Coronary artery (tissue), 2 donors: ENCODE results near the gene STAG1.
A peak's percentile ranks its signal among the peaks of the same experiment; 100 is the strongest.
"Not testable (repeated sequence)": the region's sequence is repeated elsewhere in the genome, so short reads cannot be mapped to it uniquely, and the experiment has no call there.

ENCODE experiments used
- DNase-seq: peaks from one replicate; pipeline ENCODE4 v3.0.0-alpha.2; 2017; ENCODE audit warnings: low spot score
- H3K27ac ChIP-seq, 2 donors: fragments of 200-600 bp; sonication (generic); one replicate each; pipeline ENCODE4 v1.5.1; 2016 to 2019
- H3K4me3 ChIP-seq: fragments of 200-600 bp; sonication (generic); 2 replicates; pipeline ENCODE4 v1.5.1; 2016; ENCODE audit warnings: mild to moderate bottlenecking, moderate library complexity
- TF ChIP-seq, protein P1 (sequence below): fragments of 200-600 bp; sonication (generic); IDR thresholded peaks from one replicate; pipeline ENCODE4 v1.5.1; 2019; ENCODE audit warnings: antibody characterized with exemption

The STAG1 gene

DNA sequence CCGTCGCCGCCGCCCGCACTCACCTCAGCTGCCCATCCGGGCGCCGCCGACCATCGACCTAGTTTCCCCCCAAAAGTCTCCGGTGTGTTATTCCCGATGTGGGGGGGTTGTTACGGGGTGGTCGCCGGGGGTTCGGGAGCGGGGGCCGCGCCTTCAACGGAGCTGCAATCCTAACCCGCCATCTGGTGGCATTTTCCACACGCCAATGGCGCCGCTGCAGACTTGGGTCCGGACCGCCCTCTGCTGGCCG lies at the start of gene STAG1:
TSS of gene STAG1 (minus strand) at position 207 of the 250 bp plus-strand sequence. CDS start 121,480 bp downstream, outside the sequence.
- peak within 1 kb of the TSS; percentile 99 to 100 for H3K27ac ChIP-seq
- peak within 1 kb of the TSS; percentile 97 for H3K4me3 ChIP-seq
- no peak for DNase-seq
- TF ChIP-seq, protein P1, sequence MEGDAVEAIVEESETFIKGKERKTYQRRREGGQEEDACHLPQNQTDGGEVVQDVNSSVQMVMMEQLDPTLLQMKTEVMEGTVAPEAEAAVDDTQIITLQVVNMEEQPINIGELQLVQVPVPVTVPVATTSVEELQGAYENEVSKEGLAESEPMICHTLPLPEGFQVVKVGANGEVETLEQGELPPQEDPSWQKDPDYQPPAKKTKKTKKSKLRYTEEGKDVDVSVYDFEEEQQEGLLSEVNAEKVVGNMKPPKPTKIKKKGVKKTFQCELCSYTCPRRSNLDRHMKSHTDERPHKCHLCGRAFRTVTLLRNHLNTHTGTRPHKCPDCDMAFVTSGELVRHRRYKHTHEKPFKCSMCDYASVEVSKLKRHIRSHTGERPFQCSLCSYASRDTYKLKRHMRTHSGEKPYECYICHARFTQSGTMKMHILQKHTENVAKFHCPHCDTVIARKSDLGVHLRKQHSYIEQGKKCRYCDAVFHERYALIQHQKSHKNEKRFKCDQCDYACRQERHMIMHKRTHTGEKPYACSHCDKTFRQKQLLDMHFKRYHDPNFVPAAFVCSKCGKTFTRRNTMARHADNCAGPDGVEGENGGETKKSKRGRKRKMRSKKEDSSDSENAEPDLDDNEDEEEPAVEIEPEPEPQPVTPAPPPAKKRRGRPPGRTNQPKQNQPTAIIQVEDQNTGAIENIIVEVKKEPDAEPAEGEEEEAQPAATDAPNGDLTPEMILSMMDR, result peak; percentile 95

DNA sequence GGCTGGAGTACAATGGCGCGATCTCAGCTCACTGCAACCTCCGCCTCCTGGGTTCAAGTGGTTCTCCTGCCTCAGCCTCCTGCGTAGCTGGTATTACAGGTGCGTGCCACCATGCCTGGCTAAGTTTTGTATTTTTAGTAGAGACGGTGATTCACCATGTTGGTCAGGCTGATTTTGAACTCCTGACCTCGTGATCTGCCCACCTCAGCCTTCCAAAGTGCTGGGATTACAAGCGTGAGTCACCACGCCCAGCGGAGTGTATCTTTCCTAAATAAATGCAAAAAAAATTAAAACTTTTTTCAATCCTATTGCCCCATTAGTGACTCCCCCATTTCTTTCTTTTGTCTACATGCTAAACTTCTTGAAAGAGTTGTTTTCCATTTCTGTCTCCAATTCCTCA lies 49.0 kb upstream of the STAG1 start:
- not testable (repeated sequence) for H3K4me3 ChIP-seq, DNase-seq, H3K27ac ChIP-seq

- no peak for DNase-seq
- TF ChIP-seq, protein P1, result no peak
Observed at GRCh38 chr3:136792556-136793330, 40.6 kb upstream of the STAG1 start.

GRCh38 chr3:136790786-136791185 lies 38.6 kb upstream of the STAG1 start:
- DNase-seq, result no peak
- TF ChIP-seq, protein P1, result no peak
- Histone ChIP-seq H3K4me3 (no peak overlapping the region), H3K27ac (no peak overlapping the region)

More at GRCh38 chr3:136792556-136793330, 40.6 kb upstream of the STAG1 start:
- Histone ChIP-seq H3K27ac (no peak overlapping the region), H3K4me3 (no peak overlapping the region)

- TF ChIP-seq, protein P1, result no peak
- DNase-seq, result no peak
- H3K4me3 ChIP-seq, result no peak overlapping the region
- no peak overlapping the region for H3K27ac ChIP-seq
Observed at GRCh38 chr3:136789976-136790375, 37.8 kb upstream of the STAG1 start.

DNA sequence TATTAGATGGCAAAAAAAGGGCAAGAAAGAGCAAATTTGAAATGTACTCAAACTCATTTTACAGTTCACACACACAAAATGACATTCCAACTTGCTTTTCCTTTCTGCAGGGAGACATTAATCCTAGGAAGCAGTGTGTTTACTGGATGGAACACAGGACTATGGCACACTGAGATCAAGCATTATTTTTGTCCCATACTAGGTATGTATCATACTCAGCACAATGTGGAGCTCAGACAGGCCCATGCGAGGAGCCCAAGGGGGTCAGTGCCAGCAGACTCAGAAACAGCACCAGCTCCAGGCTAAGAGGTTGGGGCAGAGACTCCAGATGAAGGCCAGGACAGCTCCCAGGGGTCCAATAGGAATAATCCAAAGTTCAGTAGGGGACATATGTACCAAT lies 36.0 kb upstream of the STAG1 start:
- Histone ChIP-seq H3K27ac (no peak overlapping the region), H3K4me3 (no peak overlapping the region)
- DNase-seq, result no peak
- TF ChIP-seq, protein P1, result no peak

DNA sequence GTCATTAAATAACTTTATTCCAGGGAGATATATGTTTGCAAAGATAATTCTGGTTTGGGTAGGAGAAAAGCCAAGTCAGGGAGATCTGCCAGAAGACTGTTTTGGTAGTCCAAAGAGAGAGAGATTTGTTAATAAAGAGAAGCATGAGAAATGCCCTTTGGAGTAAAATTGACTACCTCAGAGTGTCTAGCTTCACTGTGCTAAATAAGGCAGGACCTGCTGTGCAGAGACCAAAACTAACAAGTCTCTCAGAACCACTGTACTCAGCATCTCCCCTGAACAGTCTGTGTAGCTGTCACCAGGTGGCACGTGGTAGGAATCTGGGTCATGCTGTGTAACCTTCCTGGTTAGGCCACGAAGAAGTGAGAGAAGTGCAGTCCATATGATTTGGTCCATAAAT lies 35.2 kb upstream of the STAG1 start:
- H3K27ac ChIP-seq, result peak overlapping the region; percentile 62 to 81
- TF ChIP-seq, protein P1, result no peak
- DNase-seq, result no peak
- H3K4me3 ChIP-seq, result peak overlapping the region; percentile 65
